ENCODE data around the gene TSPAN17.

TSPAN17 gene

DNA sequence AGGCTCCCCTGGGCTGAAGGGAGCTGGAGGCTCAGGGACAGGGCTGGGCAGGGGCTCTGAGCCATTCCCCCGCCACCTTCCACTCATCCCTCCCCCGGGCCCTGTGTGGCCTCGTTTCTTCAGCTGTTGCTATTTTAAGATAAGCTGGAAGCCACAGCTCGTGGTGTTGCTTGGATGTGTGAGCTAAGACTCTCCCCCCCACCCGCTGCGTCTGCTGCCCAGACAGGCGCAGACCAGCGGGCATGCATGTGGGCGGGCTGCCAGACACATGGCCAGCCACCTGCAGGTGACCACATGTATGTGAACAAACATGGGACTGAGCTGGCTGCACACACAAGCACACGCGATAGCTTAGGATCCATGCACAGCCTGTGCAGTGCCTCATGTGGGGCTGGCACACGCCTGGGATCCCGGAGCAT, 25.6 kb upstream of the TSPAN17 start:
- DNase-seq (ENCODE audit: low read depth) = no peak

DNA sequence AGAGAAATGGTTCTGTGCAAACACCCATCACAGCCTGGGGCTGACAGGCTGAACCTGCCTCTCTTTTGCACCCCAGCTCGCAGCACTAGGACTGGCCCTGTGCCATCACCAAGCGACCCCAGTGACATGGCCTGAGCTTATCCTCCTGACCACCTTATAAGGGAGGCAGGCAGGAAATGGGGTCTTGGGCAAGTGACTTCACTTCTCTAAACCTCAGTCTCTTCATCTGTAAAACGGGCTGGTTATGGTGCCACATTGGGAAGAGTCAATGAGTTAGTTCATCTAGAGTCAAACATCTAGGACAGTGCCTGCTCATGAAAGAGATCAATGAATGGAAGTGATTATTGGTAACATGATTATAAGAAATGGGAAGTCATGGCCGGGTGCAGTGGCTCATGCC, 23.1 kb upstream of the TSPAN17 start:
- DNase-seq (ENCODE audit: low read depth) = no peak

DNA sequence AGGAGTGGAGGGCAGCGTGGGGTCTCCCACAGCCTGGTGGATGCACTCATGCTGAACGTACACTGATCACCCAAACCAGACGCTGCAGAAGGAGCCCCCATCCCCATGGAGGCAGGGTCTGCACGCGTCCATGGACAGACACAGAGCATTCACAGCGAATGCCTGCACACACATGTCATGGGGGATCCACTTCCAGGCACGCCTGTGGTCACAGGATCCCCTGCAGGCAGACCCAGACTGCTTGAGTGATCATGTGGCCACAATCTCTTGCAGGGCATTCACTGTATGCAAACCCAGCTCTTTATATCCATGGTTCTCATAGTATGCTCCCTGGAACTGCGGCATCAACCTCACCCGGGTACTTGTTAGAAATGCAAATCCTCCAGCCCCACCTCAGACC, 22.3 kb upstream of the TSPAN17 start:
- no peak for DNase-seq (ENCODE audit: low read depth)

DNA sequence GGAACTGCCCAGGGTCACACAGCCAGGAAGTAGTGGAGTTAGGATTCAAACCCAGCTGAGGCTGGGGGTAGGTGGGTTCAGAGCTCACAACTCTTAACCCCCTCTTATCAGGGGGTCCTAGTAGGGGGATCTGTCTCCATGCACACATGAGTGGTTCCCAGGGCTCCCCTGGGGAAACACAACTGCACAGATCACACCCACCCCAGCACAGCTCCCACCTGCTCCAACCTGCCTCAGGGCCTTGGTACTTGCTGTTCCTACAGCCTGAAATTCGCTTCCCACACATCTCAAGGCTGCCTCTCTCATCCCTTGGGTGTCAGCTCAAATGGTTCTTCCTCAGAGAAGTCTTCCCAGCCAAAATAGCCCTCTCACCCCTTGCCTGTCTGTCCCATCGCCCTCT, 21.8 kb upstream of the TSPAN17 start:
- DNase-seq (ENCODE audit: low read depth) = no peak

DNA sequence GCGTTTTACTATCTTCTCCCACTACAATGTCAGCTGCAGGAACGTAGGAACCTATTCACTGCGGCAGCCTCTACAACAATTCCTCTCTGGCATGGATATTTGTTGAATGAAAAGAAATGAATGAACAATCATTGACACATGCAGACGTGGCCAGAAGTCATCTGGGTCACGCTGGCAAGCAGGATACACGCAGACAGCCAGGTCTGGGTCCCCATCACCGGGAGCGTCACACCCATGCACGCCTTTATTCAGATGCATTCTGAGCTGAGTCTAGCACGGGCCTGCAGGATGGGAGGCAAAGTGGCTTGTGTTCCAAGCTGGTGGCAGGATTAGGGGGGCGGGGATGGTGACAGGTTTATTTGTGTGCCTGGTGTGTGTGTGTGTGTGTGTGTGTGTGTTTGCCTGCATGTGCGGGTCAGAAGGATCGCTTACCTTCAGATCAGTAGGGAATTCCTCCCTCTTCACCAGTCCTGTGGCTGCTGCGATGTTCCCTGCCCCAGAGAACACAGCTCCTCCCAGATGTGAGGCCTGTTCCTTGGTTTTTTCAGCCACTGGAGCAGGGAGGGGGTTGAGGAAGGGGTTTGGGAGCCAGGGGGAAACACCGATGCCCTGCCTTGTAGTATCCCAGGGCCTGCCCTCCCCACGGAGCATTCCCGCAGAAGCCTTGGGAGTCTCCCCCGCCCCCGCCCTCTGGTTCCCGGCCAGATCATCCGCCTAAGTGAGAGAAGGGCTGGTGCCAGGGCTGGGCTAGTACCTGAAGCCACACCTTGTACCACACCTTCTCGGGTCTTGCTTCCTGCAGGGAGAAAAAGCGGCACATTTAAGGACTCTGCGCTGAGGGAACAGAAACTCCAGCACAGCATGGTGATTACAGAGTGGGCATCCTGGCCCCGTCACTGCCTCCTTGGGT, 21.1 kb upstream of the TSPAN17 start:
- DNase-seq (ENCODE audit: low read depth) = no peak

DNA sequence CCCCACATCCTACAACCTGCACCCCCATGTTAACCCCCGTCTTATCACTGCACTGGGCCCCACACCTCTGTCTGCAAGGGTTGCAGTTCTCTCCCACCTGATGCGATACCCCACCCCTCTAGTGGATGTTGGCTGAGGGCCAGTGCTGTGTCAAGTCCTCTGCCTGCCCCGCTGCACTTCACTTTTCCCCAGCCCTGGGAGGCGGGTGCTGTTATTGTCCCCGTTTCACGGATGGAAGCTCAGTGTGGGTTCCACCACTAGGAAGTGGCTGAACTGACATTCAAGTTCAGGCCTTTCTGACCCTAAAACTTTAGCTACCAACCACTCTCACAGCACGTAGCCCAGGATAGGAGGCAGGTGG, 20.4 kb upstream of the TSPAN17 start:
- no peak for DNase-seq (ENCODE audit: low read depth)

DNA sequence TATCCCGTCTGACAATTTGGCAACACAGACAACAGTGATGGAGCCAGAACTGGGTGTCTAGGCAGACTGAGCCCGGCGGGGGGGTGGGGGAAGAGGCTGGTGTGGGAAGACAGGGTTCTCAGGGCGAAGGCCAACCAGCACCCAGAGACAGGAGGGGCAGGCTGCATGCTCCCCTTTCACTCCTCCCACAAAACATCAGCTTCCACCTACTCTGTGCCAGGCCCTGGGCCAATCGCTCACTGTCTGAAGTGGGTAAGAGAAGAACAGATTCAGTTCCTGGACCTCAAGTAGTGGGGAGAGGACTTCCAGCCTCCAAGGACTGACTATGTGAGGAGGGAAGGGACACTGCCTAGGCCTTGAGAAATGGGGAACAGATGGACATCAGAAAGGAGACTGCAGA, 19.7 kb upstream of the TSPAN17 start:
- DNase-seq (ENCODE audit: low read depth) = no peak

DNA sequence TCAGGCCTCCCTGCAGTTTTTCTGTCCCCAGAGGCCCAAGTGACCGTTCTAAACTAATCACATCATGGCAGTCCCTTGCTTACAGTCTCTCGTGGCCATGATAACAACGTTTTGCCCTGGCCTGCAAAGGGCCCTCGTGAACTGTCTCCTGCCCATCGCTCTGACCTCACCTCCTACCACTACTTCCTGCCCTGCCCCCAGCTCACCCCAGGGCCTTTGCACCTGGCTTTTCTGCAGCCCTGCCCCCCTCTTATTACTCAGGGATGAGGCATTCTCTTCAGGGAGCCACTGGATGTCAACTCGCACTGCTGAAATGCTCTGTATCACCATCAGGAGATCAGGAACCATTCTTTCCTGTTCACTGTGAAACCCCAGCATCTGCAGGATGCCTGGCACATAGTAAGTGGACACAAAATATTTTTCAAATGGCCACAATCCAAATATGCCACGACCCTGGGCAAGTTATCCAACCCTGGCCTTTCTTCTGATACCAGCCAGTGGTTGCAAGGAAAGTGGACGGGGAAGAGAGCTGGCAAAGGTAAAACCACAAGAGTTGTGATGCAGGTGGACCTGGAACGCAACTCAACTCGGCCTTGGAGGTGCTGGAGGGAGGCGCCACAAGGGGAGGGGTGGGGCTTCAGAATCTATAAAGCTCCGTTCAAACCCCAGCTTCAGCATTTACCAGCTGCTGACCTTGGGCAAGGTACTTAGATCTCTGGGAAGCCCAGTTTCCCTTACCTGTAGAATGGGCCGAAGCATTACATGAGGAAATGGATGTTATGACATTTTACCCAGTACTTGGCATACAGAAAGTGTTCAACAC, 18.7 kb upstream of the TSPAN17 start:
- DNase-seq (ENCODE audit: low read depth) = no peak

DNA sequence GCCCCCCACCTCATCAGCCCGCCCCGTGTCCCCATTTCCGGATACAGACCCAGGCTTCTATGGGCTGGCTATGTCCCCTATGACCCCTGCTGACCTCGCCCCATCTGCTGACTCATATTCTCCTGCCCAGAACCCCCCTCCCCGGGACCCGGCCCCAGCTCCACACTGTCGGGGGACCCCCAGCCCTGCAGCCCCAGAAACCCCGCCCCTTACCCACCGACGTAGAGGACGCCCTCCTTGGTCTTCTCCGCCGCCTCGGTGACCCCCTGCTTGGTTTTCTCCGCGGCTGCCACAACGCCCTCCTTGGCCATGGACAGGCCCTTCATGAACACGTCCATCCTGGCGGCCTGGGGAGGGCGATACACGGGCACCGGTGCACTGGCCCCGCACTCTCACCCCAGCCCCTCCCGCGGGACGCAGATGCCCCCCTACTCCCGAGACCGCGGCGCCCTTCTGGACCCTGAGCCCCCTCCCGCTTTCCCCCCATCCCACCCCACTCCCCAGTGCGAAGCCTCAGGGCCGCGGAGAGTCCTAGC, 17.9 kb upstream of the TSPAN17 start:
- no peak for DNase-seq (ENCODE audit: low read depth)

DNA sequence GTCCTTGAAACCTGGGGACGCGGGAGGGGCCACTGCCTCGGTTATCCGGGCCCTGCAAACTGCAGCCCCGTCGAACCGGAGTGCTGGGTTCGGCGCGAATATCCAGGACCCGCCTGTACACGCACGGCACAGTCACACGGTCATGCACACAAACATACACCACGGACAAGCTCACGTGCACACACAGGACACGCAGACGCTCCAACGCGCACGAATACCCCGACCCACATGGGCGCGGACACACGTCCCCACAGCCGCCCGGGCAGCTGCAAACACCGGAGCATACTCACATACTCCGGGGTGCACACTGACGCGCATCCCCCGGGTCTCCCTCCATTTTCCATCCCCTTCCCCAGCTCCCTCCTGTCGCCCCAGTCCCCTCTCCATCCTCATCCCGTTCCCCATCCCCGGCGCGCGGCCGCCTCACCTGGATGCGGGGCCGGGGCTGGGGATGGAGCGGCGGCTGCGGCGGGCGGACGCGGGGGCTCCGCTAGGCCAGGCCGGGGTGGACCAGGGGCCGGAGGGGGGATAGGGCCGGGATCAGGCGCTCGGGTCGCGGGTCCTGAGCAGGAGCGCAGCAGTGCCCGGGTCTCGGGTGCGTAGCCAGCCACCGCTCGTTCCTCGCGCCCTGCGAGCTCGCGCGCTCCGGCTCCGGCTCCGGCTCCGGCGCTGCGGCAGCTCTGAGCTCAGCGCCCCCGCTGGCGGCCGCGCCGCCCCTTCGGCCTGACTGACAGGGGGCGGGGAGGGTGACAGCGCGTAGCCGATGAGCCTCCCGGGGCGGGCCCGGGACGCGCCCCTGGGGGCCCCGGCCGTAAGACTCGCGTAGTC, 17.2 kb upstream of the TSPAN17 start, which contains the start of the genes EIF4E1B and SNCB:
TSS of gene EIF4E1B (plus strand) at position 823 of the 828 bp plus-strand sequence. CDS start 12,113 bp downstream, outside the sequence.
TSS of gene SNCB (minus strand) at position 682 of the 828 bp plus-strand sequence. CDS start 880 bp downstream, outside the sequence.
- DNase-seq (ENCODE audit: low read depth) = no peak

DNA sequence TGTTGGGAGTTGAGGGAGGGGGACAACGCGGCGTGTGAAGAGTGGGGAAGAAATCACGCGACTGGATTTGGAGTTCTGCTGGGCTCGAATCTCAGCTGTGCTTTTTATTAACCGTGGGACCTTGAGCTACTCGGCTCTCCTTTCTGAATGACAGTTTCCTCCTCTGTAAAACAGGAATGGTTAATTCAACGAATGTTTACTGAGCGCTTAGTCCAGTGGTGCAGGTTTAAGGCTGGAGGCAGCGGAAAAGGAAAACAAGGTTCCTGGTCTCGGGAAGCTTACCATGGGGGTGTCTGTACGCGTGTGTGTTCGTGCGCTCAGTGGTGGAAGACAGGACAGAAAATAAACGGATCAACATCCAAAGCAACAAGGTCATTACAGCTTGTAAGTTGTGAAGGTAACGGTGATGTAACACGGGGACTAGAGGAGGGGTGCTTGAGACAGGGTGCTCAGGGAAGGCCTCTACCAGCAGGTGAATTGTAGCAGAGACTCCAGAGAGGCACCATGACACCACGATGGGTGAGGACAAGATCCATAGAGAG, 16.5 kb upstream of the TSPAN17 start:
- no peak for DNase-seq (ENCODE audit: low read depth)

DNA sequence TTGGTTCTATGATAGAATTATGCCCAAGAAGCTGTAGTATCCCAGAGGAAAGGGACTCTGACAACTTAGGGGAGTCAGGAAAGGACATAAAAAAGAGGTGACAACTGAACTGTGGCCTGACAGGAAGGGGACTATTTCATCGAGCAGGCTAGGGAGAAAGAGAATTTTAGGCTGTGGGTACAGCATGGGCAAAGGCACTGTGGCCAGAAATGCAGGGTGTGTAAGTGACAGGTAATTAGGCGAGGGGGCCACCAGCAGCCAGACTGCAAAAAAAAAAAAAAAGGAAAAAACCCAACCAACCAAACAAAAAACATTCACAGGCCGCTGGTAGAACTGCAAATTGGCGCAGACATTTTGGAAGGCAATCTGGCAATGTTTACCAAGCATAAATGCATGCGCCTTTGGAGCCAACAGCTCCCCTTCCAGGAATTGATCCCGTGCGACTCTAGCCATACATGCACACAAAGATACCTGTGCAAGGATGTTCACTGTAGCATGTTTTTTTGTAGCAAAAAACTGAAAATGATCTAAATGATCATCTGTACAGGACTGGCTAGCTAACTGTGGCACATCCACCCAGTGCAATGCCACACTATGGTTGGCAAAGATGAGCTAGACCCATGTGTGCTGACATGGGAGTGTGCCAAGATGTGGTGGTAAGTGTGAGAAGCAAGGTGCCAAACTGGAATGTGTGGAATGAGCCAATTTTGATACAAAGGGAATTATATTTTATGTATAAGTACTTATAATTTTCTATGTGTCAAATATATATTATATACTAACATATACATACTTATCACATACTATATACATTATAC, 15.7 kb upstream of the TSPAN17 start:
- no peak for DNase-seq (ENCODE audit: low read depth)

DNA sequence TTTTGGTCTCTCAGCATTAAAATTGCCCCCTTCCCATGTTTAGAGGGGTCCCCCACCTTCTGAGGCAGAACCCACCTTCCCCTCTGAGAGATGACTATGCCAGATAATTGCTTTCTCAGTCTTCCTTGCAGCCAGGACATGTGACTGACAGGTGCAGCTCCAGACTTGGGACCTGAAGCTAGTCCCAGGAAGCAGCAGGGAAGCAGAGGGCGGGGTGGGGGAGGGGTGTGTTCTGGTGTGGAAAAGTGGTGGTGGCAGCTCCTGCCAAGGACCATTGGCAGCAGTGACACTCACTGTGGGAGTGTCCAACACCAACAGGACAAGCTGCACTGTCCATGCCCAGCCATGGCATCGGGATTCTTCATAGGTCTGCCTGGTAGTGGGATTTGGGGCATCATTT, 14.5 kb upstream of the TSPAN17 start:
- DNase-seq (ENCODE audit: low read depth) = no peak

DNA sequence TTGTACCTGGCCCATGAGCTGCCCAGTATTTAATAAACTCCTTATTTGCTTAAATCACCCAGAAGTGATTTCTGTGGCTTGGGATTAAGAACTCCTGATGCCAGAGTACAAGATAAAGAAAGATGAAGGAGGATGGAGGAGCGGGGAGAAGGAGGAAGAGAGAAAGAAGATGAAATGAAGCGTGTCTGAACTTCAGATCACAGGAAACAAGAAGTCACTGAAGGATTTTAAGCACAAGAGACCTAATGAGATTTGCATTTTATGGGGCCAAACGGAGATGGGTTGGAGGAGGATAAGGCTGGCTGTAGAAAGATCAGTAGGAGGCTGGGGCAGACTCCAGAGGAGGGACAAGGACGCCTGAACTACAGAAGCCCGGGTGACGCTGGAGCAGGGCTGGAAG, 13.7 kb upstream of the TSPAN17 start:
- DNase-seq (ENCODE audit: low read depth) = no peak

DNA sequence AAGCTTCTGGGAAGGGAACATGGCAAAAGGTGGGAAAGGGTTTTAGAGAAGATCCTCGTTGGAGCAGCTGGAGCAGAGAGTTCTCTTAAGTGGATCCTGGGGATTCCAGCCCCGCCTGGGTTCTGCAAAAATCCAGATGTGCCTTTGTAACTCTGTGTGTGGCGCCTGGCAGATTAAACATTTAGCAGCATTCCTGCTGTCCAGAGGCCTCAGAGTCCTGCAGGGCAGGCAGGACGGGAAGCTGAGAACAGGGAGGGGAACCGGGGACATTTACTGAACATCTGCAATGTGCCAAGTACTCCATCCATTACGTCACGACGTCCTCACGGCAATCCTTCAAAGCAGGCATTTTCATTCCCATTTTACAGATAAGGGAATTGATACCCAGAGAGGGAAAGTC, 10.9 kb upstream of the TSPAN17 start:
- no peak for DNase-seq (ENCODE audit: low read depth)

DNA sequence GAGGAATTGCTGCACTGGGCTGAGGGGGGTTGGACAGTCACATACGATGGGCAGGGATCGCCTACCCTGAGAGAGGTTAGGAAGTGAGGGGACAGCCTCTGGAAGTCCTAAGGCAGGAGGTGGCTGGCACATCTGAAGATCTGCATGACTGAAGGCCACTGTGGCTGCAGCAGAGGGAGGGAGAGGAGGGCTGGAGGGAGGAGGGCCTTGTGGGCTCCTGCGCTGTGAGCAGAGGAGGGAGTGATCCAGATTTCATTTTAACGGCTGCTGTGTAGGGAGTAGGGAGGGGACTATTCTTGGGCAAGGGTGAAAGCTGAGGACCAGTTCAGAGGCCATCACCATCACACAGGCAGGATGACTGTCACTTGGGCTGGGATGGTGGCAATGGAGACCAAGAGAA, 9.7 kb upstream of the TSPAN17 start:
- DNase-seq (ENCODE audit: low read depth) = no peak

DNA sequence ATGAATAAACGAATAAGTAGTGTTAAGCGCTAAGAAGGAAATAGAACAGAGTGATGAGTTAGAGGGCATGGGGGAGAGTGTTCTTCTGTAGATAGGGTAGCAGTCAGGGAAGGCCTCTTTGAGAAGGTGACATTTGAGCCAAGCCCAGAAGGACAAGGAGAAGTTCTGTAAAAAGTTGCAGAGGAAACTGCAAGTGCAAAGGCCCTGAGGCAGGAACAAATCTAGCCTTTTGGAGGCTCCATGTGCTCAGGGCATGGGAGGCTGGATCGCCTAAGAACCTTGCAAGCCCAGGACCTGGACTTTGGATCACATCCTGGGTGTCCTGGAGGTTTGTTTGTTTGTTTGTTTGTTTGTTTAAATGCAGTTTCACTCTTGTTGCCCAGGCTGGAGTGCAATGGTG, 8.8 kb upstream of the TSPAN17 start:
- DNase-seq (ENCODE audit: low read depth) = no peak

DNA sequence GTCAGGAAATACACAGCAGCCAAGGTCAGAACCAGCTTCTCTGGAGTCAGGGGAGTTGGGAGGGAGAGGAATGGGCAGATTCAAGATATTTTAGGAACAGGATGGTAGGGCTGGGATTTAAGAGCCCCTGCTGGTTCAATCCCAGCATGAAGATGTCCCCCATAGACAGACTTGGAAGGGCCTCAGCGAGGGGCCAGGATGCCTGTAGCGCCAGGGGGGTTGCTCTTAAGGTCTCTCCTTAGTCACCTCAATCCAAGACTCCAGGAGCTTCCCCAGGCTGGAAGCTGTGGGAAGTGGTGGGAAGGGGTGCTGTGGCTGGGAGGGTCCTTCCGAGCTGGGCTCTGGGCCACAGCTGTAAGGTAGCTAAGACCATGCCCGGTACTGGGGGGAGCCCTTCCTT, 8.1 kb upstream of the TSPAN17 start:
- DNase-seq (ENCODE audit: low read depth) = no peak

DNA sequence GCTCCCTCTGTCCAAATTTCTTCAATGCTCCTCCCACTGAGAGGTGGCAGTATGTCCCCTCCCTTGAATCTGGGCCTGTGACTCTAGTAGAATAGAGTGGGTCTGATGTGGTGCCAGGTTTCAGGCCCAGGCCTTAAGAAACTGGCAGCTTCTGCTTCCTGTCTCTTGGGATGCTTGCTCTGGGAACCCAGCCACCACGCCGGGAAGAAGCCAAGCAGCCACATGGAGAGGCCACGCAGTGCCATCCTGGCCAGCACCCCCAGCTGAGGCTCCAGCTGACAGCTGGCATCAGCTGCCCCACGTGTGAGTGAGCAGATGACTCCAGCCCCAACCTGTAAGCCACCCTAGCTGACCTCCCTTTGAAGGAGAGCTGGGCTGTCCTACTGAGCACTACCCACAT, 7.3 kb upstream of the TSPAN17 start:
- no peak for DNase-seq (ENCODE audit: low read depth)

DNA sequence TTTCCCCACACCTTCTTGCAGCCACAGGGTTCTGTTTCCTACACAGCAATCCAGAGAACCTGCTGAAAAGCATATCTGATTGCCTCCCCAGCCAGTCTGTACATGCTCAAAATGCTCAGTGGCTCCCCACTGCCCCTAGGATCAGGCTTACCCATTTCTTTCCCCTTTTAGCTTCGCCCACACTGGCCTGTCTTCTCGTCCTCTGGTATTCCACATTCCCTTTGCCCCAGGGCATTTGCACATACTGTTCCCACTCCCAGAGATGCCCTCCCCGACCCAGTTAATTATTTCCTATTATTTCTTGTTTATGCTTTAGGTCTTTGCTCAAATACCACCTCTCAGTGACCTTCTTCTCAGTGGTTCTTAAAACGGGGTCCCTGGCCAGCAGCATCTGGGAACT, 6.7 kb upstream of the TSPAN17 start:
- DNase-seq (ENCODE audit: low read depth) = no peak

Measured in stimulated activated CD8-positive, alpha-beta memory T cell treated with anti-CD3 and anti-CD28 coated beads, Interleukin-15, amount 100 ng/mL, for 1 hour (primary cell).